ENCODE measurements around the gene PPP2R2D.

PPP2R2D gene

DNA sequence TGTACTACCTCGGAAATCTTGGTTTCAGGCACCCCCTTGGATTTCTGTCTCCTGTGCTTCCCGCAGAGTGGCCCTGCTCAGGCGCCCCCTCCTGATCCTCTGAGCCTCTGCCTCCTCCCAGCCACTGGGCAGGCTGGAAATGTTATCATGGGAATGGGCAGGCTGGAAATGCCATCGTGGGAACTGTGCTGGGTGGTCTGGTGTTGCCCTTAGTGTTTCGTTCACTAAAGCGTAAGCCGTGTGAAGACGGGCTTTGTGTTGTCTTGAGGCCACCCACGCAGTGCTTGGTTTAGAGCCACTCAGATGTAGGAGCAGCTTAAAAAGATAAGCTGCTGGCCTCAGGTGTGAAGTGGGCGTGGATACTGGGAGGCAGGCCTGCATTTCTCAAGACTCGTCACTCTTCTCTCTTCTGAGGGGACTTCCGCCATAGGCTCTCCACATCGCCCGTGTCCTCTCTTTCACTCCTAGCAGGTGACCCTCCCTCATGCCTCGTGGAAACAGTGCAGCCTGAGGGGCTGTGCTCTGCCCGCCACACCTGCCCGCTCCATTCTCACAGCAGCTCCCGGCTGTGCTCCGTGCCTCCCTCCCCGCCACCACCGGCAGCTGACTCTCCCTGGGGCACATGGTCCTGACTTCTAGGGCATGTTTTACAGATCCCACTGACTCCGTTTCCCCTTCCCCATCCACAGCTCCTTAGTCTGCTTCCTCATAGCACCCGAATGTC is 28.5 kb downstream of the PPP2R2D start:
- DNase-seq (ENCODE audit: low read depth): no peak

- no peak for DNase-seq (ENCODE audit: low read depth)
Measured at GRCh38 chr10:131930150-131930549, 29.3 kb downstream of the PPP2R2D start.

DNA sequence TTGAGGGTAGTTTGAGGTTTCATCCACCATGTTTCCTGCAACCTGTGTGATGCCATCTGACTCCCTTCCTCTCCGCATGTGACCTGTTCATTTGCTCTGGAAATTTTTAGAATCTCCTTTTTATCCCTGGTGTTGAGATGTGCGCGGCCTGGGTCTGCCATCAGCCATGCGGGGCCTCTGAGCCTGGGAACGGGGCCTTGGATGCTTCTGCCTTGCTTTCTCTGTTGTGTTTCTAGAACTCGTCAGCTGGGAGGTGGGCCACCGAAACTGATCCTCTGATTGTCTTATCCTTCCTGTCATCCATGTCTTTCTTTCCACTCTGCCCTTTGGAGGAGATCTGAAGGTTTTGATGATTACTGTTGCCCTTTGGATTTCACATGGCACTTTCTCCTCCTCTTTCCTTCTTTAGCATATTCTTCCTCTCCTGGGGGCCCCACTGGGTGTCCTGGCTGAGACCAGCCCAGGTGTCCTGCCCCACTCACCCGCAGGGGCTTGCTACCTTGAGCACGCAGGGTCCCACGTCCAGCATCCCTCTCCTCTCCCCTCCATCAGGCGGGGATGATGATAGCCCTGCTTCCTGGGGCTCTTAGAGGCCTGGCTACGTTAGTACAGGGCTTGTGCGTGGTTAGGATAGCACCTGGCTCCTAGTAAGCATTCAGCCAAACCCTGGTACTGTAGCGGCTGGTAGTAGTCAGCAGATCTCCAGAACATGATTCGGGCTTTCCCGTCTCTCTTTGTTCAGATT is 29.9 kb downstream of the PPP2R2D start:
- DNase-seq (ENCODE audit: low read depth): no peak

- no peak for DNase-seq (ENCODE audit: low read depth)
Measured at GRCh38 chr10:131931981-131932380, 31.2 kb downstream of the PPP2R2D start.

DNA sequence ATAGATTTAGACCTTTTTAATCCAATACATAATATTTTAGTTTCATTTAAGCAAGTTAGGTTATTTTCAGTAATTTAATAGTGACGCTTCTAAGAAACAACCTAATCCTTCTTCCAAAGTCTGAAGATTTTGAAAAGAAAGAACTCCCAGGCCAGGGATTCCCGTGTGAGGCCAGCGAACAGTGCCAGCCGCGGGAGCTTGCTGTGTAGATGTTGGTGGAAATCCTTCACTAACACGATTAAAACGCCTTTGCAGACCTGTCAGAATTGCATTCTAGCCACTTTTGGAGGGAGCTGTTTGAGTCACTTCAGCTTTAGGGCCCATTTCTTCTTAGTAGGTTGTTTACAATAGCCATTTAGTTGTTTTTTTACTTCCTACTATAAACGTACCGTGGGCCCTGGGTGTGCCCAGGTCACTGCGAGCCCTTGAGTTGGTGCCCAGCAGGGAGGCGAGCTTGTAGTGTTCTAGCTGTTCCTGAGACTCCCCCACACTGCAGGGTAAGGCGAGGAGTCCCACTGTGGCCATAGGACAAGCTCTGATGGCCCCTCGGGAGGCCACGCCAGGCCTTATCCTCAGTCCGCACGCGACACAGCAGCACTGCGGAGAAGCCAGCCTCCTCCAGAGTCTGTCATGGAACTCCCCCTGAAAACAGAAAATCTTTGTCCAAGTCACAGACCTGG is 32.3 kb downstream of the PPP2R2D start:
- no peak for DNase-seq (ENCODE audit: low read depth)

DNA sequence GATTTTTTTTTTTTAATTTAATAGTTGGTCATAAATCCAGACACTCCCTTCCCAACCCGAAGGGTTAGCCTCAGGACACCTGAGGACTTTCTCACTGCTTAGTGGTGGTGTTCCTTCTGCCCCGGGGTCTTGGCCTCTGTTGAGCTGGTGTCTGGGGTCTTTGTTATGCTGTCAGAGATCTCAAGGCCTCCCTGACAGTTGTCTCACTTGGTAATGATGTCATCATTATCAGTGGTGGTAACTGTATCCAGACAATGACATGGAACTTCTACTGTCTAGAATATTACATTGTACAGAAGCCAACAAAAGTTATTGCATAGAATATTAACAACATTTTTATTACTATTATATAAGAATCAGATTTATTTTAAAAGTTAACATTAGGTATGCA is 32.9 kb downstream of the PPP2R2D start:
- DNase-seq (ENCODE audit: low read depth): no peak

DNA sequence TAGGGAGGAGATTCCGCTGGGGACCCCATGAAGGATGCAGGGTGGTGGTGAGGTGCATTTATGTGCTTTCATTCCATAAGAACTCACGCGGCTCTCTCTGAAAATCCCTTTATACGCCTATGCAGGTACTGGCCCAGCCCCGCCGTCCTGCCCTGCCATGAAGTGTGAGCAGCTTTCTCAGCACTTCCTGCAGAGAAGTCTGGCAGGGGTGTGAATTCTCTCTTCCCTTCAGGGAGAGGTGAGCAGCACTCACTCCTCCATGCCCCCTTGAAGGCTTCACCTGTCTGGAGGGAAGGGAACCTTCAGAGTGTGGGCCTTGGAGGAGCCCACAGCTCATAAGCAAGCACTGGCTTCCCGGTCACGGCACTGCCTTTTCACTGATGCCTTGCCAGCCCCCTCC is 34.0 kb downstream of the PPP2R2D start:
- DNase-seq (ENCODE audit: low read depth): no peak

- DNase-seq (ENCODE audit: low read depth): no peak
Measured at GRCh38 chr10:131935260-131935659, 34.5 kb downstream of the PPP2R2D start.

DNA sequence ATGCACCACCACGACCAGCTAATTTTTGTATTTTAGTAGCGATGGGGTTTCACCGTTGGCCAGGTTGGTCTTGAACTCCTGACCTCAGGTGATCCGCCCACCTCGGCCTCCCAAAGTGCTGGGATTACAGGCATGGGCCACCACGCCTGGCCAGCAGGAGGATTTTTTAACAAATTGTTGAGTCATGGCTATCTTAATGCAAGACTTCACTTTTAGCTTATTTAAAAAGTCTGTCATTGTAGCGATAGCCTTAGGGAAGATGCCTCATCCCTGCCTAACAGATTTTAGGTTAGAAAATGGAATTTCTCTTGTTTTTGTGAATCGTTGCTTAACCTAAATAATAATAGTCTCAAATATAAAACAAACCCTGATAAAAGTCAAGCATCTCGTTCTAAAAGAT is 35.5 kb downstream of the PPP2R2D start:
- DNase-seq (ENCODE audit: low read depth): no peak

DNA sequence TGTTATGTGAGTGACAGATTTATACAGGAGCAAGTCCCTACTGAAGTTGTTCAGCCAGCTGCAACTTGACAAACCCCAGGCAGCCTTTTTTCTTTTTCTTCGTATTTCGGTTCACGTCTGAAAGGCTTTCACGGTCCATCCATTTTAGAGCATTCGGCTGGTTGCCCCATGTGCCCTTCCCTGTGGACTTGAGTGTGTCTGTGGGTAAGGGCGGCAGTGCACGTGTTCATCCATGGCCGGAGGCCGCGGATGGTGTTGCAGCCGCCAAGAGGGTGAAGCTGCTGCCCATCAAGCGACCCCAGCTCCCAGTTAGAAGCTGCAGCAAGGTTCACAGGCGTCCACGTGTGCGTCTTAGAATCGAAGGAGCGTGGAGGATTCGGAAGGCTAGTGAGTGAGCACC is 35.9 kb downstream of the PPP2R2D start:
- no peak for DNase-seq (ENCODE audit: low read depth)

GRCh38 chr10:131937836-131938235 is 37.0 kb downstream of the PPP2R2D start:
- no peak for DNase-seq (ENCODE audit: low read depth)

DNA sequence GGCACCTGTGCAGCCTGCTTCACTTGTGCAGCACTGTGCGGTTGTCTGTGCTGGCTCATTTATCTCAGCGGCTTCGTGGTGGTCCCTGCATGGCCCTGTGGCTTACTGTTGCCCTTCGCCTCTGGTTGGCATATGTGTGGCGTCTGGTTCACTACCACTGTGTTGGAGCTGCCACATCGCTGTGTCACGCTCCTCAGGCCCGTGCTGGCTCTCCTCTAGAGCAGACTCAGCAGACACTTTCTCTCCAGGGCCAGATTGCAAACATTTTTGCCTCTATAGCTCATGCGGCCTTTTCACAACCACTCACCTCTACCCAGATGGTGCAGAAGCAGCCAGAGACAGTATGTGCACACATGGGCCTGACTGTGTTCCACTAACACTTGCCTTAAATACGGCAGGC is 37.9 kb downstream of the PPP2R2D start:
- no peak for DNase-seq (ENCODE audit: low read depth)

DNA sequence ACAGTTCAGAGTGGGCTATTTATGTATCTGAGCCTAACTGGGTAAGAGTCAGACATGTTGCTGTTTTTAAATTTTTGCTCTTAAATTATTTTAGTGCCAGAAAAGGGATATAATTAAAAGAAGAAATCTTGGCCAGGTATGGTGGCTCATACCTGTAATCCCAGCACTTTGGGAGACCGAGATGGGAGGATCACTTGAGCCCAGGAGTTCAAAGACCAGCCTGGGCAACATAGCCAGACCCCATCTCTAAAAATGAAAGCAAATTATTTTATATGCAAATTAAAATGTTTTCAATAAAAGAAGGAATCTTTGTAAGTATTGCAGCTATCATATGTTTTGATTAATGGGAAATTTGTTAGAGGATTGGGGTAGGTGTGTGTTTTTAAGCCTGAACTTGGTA is 41.6 kb downstream of the PPP2R2D start:
- no peak for DNase-seq (ENCODE audit: low read depth)

- DNase-seq (ENCODE audit: low read depth): peak; percentile 35
Measured at GRCh38 chr10:131943021-131943814, 42.4 kb downstream of the PPP2R2D start.

DNA sequence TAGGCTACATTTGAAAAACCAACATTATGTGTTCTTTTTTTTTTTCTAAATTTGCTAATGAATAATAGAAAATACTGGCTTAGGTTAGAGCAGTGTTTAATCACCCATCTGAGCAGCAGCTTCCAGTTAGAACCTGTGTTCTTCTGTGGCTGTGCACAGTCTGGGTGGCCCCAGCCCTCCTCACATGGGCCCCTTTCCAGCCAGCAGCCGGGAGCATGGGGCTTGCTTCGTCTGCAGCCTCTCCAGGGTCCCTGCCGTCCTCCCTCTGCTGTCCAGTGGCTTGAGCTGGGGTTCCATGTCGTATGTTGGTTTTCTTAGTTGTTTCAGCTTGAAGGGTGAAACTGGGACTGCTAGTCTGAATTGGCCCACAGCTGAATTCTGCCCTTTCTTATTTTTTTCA is 43.6 kb downstream of the PPP2R2D start:
- no peak for DNase-seq (ENCODE audit: low read depth)

- DNase-seq (ENCODE audit: low read depth): no peak
Measured at GRCh38 chr10:131944976-131945695, 44.3 kb downstream of the PPP2R2D start.

DNA sequence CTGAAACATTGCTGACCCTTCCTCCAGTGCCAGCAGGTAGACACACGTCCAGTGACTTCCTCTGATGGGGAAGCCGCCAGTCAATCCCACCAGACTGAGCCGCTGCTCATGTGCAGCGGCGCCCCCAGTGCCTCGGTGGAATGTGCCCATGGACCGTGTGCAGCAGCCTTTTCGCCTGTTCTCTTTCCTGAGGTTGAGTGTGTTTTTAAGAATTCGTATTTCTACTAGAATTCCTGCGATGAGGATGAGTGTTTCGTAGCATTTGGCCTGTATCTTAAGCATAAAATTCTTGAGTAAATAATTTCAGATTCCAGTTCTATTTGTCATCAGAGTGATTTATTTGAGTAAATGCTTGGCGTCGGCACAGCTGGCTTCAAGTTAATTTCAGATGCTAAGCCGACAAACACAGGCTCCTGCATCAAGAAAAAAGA is 45.5 kb downstream of the PPP2R2D start:
- DNase-seq (ENCODE audit: low read depth): peak; percentile 91

DNA sequence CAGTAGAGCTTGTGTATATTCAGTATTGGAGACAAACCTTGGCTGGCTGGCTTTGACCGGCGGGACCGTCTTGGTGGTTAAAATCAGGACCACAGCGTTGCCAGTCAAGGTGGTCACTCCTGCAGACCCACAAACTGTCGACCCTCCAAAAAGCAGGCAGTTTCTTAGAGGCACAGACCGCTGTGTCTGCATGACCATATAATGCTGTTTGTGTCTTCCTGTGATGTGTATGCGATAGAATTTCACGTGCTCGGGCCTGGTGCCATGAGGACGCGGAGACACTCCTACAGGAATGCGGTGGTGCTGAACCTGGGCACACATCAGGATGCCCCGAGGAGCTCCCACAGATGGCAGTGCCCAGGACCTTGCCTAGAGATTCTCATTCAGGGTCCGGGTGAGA is 46.1 kb downstream of the PPP2R2D start:
- peak; percentile 39 for DNase-seq (ENCODE audit: low read depth)

- peak; percentile 87 for DNase-seq (ENCODE audit: low read depth)
Measured at GRCh38 chr10:131947631-131948347, 47.0 kb downstream of the PPP2R2D start.

DNA sequence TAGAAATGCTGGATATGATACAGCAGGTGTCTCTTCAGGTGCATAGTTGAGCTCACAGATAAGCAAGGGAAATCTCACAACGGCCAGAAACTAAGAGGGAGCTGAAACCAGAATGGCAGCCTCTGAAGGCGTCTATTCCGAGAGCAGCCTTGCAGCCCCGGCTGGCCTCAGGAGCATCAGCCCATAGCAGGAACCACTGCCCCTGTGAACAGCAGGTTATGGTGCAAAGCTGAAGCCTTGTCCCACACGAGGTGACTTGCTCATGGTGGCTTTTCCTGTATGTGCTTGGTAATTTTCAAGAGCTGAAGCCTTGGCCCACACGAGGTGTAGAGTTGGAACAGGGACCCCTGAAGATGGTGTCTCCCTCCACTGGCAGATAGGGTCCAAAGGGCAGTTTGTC is 47.7 kb downstream of the PPP2R2D start:
- no peak for DNase-seq (ENCODE audit: low read depth)

All from iris pigment epithelial cell (primary cell).